Coronary artery (tissue), 2 donors: ENCODE measurements around the gene RFFL.

ENCODE experiments used
- DNase-seq: peaks from one replicate; pipeline ENCODE4 v3.0.0-alpha.2; 2017; ENCODE audit warnings: low spot score
- H3K27ac ChIP-seq, 2 donors: fragments of 200-600 bp; sonication (generic); one replicate each; pipeline ENCODE4 v1.5.1; 2016 to 2019
- H3K4me3 ChIP-seq: fragments of 200-600 bp; sonication (generic); 2 replicates; pipeline ENCODE4 v1.5.1; 2016; ENCODE audit warnings: mild to moderate bottlenecking, moderate library complexity
- CTCF ChIP-seq: fragments of 200-600 bp; sonication (generic); IDR thresholded peaks from one replicate; pipeline ENCODE4 v1.5.1; 2019; ENCODE audit warnings: antibody characterized with exemption

RFFL gene

GRCh38 chr17:35087731-35088355 is 24.3 kb upstream of the RFFL start:
- TF ChIP-seq CTCF = no peak
- H3K4me3 ChIP-seq = peak overlapping the region; percentile 92
- DNase-seq = no peak

GRCh38 chr17:35086931-35087573 is 23.5 kb upstream of the RFFL start:
- peak overlapping the region; percentile 92 for H3K4me3 ChIP-seq

More at GRCh38 chr17:35087731-35088355, 24.3 kb upstream of the RFFL start:
- H3K27ac ChIP-seq = peak overlapping the region; percentile 75 to 88

GRCh38 chr17:35086164-35086563 is 22.7 kb upstream of the RFFL start:
- no peak overlapping the region for H3K4me3 ChIP-seq
- TF ChIP-seq CTCF = no peak
- H3K27ac ChIP-seq = no peak overlapping the region
- DNase-seq = no peak

More at GRCh38 chr17:35086931-35087573, 23.5 kb upstream of the RFFL start:
- no peak for DNase-seq
- H3K27ac ChIP-seq = no peak overlapping the region
- no peak for TF ChIP-seq CTCF

GRCh38 chr17:35084987-35085386 is 21.5 kb upstream of the RFFL start:
- no peak for DNase-seq
- TF ChIP-seq CTCF = no peak
- H3K4me3 ChIP-seq = no peak overlapping the region
- no peak overlapping the region for H3K27ac ChIP-seq

- TF ChIP-seq CTCF = no peak
- DNase-seq = no peak
- no peak overlapping the region for H3K4me3 ChIP-seq
- no peak overlapping the region for H3K27ac ChIP-seq
These were observed 19.6 kb upstream of the RFFL start for GRCh38 chr17:35083071-35083470.

GRCh38 chr17:35082073-35082657 is 18.7 kb upstream of the RFFL start:
- Histone ChIP-seq H3K27ac (no peak overlapping the region), H3K4me3 (no peak overlapping the region)
- DNase-seq = no peak
- no peak for TF ChIP-seq CTCF

GRCh38 chr17:35081638-35082037 is 18.1 kb upstream of the RFFL start:
- no peak for TF ChIP-seq CTCF
- no peak overlapping the region for H3K4me3 ChIP-seq
- H3K27ac ChIP-seq = no peak overlapping the region
- no peak for DNase-seq
